Middle frontal gyrus (tissue), 1 donor: ENCODE results near the gene LRP5.

Experiments
- DNase-seq: peaks from one replicate; pipeline ENCODE4 v3.0.0-alpha.2; 2015; ENCODE audit warnings: low spot score; ENCODE audit errors: extremely low spot score

LRP5 gene

DNA sequence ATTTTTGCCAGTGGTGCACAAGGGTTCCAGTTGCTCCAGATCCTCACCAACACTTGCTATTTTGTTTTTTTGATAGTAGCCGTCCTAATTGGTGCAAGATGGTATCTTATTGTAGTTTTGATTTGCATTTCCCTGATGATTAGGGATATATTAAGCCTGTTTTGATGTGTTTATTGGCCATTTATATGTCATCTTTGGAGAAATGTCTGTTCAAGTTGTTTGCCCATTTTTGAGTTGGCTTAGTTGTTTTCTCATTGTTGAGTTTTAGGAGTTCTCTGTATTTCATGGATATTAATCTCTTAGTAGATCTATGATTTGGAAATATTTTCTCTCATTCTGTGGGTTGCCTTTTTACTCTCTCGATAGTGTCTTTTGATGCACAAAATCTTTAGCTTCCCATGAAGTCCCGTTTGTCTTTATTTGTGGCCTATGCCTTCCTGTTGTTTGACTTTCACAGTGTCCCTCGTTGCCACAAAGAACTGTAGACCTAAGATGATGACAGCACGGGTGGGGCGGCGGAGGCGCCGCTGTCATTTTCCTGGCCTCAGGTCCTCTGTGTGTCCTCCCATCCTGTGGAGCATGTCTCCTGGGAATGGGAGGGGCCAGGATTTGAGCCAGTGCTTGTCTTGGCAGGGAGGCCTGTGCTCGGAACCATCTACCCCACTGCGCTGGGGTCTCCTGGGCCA, 33.5 kb downstream of the LRP5 start:
- no peak for DNase-seq

DNA sequence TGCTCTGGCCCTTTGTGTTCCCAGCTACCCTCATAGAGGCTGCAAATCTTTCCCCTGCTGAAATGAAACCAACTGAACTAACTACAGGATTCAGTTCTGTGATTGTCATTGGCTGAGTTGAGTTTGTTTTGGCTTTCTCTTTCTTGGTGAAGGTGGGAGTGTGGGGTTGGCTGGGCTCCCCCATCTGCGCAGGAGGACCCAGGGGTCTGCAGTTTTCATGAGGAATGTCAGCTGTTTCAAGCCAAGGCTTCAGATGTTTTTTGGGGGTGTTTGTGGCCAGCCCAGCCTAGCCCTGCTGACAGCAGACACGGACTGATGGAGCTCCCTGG, 34.0 kb downstream of the LRP5 start:
- no peak for DNase-seq

DNA sequence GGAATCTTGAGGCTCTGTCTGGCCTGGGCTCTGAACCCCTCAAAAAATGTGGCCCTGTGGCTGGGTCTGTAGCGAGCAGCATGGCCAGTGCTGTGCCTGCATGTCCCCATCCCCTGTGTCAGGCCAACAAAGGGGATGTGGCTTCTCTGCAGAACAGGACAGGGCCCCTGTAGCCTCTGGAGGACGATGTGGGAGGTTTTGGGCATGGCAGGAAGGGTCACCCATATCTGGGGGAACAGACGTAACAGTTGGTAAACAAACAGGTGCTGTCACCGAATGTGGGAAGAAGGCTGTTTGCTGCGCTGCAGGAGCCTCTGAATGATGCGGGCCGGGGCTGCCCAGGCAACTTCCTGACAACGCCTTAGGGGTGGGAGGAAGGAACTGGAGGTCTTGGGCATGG, 35.0 kb downstream of the LRP5 start:
- DNase-seq = no peak

DNA sequence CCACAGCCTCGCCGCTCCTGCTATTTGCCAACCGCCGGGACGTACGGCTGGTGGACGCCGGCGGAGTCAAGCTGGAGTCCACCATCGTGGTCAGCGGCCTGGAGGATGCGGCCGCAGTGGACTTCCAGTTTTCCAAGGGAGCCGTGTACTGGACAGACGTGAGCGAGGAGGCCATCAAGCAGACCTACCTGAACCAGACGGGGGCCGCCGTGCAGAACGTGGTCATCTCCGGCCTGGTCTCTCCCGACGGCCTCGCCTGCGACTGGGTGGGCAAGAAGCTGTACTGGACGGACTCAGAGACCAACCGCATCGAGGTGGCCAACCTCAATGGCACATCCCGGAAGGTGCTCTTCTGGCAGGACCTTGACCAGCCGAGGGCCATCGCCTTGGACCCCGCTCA, 35.5 kb downstream of the LRP5 start:
- no peak for DNase-seq

DNA sequence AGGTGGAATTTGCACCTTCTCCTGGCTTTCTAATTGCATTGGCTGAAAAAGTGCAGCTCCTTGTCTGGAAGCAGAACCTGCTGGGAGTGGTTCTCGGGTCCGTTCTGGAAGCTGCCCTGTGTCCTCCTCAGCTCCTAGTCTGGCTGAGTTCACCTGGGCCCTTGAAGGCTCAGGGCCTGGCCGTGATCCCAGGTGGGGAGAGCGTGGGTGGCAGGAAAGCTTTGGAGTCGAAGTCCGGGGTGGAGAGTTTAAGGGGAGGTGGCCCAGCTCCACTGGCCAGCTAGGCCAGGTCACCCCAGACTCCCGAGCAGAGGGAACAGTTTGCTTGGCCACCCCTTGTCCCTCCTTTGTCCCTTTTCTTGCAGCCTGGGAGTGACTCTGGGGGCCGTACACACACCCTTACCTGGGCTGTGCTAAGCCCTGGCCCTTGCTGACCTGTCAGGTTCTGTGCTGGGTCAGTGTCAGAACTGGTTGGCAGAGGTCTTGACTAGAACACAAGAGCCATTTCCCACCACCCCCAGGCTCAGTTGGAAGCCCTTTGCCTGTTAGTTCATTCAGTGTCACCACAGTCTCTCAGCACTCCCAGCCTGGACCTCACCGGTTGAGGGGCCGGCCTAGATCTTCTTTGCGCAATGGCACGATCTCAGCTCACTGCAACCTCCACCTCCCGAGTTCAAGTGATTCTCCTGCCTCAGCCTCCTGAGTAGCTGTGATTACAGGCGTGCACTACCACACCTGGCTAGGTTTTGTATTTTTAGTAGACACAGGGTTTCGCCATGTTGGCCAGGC, 37.3 kb downstream of the LRP5 start:
- no peak for DNase-seq

DNA sequence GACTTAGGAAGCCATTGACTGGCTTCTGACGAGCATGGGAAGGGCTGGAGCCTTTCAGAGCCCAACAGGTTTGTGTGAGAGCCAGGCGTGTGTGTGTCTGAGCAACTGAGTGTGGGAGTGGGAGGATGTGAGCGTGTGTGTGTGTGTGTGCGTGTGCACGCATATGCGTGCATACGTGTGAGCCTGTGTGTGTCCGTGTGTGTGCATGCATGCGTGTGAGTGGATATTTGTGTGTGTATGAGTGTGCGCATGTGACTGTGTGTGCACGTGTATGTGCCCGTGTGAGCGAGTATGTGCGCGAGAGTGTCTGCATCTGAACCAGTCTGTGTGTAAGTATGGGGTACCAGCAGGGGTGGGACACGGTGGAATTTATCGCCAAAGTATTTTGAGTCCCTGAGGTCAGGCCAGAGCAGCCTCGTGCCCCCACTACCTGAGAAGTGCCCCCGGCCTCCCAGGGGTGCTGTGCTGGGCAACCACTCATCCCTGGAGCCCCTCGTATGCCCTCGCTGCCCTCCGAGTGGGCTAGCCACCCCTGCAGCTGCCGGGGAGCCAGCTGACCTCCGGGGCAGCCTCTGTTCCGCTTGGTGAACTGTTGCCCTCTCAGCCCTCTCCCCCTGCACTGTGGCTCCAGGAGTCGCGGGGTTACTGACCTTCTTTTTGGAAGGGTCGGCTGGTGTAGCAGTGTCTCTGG, 38.5 kb downstream of the LRP5 start:
- DNase-seq = no peak

DNA sequence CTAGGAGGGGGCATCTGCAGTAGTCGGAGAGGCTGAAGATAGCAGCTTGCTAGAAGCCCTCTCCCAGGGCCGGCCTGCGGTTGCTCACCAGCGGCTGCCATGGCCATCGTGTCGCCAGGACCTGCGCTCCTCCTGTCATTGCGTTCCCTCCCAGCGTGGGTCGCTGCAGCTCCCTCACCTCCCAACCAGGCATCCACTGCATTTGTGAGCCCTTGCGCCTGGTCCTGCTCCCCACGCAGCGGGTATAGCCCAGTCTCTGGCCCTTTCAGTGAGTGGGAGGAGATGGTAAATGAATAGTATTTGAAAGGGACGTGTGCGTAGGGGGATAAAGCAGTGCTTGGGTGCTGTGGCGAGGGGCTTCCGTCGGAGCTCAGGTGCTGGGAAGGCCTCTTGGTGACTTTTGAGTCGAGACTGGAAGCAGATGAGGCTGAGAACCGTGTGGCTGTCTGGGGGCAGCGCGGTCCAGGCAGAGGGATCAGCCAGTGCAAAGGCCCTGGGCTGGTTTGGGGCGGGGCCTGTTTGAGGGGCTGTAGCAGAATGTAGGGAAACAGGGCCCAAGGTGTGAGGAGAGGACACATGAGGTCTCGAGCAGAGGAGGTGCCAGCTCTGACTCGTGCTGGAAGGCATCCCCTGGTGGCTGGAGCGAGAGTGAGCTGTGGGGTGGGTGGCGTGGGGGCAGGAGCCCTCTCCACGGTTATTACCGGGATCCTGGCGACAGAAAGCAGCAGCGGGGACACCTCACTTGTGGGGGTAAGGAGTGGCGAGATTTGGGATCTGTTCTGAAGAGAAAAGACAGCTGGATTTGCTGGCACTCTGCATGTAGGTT, 39.3 kb downstream of the LRP5 start:
- no peak for DNase-seq

DNA sequence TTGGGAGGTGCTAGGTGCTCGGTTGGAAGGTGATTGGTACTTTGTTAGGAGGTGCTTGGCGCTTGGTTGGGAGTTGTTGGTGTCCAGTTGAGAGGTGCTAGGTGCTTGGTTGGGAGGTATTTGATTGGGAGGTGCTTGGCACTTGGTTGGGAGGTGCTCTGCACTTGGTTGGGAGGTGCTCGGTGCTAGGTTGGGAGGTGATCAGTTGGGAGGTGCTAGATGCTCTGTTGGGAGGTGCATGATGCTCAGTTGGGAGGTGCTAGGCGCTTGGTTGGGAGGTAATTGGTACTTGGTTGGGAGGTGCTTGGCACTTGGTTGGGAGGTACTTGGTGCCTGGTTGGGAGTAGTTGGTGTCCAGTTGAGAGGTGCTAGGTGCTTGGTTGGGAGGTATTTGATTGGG, 40.2 kb downstream of the LRP5 start:
- no peak for DNase-seq

DNA sequence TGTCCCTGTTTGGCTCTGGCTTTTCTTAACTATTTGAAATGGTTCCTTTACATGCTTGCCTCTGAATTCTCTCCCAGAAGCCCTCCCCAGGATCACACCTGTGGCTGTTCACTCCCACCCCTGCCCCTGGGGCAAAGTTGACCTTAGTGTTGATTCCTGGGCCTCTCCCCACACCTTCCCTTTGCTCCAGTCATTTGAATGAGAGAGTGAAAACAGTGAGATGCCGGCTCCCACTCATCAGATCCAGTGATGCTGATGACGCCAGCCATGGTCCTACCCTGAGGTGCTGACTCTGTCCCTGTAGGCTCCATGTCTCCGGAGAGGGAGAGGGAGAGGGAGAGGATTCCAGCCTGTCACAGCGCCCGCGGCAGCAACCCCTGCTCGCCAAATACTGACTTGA, 40.7 kb downstream of the LRP5 start:
- DNase-seq = no peak

DNA sequence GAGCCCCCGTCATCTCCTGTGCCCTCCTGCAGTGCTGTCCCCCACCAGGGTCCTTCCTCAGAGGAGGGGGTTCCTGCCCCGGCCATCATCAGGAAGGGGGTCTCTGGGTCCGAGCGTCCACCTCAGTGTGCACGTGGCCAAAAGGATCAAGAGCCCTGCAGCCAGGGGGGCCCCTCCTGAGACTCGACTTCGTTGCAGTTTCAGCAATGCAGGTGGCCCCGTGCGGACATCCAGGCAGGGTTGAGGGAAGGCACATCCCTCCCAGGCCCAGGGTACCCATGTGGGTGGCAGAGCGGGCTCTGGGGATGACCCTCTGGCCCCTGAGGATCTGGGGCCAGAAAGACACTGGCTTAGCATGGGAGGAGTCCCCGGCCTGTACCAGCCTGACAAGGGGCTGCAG, 41.3 kb downstream of the LRP5 start:
- DNase-seq = no peak

DNA sequence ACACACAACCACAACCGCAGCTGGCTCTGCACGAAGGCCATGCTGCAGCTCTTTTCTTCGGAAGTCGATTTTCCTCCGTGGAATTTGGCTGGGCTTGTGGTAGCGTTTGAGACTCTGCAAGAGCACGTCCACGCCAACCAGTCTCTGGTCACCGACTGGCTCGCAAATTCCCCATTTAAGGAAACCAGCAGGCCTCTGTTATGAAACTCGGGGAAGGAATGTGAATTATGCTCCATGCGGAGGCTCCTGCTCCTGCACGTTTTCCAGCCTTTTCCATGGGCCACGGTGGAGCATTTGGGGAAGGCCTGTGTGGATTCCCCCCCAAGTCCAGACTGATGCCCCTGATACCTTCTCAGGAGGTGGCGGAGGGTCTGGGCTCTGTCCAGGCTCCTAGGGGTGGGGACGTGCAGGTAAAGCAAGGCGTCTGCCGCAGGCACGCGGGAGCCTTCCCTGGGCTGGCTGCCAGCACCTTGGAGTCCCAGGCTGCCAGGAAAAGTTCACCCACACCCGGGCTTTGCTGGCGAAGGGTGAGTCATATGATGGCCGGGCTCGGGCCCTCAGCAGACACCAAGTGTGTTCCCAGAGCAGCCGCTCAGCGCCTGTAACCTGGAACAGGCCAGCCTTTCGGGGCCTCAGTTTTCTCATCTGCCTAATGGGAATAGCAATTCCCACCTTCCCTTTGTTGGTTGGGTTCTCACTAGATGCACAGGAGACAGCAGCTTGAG, 41.9 kb downstream of the LRP5 start:
- DNase-seq = no peak

DNA sequence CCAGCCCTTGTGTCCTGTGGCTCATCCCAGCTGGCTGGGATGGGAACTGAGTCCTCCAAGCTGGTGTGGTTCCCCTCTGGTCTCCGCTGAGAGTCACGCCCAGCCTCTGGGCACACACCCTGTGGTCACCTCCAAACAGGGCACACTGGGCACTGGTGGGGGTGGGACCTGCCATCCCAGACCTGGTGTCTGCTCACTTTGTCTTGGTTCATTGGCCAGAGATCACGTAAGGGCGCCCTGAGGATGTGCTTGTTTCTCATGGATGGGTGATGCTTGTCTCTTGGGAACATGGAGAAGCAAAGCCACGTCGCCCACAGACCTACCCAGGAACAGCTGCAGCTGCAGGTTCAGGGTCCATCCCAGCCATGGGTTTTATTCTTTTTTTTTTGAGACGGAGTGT, 43.1 kb downstream of the LRP5 start:
- no peak for DNase-seq

DNA sequence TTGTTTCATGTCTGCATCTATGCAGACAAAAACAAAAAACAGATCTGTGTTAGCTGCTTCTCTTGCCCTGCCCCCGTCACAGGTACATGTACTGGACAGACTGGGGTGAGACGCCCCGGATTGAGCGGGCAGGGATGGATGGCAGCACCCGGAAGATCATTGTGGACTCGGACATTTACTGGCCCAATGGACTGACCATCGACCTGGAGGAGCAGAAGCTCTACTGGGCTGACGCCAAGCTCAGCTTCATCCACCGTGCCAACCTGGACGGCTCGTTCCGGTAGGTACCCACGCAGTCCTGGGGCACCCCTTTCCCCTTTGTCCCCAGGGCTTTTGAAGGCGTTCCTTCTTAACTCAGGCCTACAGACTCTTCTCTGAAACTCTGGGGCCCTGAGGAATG, 45.2 kb downstream of the LRP5 start:
- no peak for DNase-seq

DNA sequence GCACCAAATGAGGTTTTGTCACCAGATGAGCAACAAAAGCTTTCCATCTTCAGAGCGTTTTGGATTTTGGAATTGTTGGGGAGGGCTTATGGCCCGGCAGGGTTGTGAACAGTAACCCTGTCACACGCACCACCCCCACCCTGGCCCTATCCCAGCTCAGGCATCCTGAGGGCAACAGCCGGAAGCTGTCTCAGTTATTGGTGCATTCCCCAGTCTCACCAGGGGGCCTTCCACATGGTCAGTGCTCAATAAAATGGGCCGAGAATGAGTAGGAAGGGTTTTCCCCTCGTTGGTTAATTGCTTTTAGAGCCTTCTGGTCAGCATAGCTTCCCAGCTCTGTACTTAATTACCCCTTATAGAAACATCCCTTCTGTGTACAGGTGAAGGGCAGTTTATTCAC, 46.0 kb downstream of the LRP5 start:
- no peak for DNase-seq

DNA sequence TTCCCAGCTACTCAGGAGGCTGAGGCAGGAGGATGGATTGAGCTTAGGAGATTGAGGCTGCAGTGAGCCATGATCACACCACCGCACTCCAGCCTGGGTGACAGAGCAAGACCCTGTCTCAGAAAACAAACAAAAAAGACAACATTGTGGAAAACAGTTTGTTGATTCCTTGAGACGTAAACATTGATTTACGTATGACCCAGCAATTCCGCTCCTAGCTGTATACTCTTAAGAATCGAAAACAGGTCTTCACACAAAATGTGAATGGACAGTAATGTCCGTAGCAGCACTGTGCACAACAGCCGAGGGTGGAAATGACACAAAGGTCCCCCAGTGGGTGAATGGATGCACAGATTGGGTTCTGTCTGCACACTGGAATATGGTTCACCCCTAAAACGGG, 49.3 kb downstream of the LRP5 start:
- DNase-seq = no peak

DNA sequence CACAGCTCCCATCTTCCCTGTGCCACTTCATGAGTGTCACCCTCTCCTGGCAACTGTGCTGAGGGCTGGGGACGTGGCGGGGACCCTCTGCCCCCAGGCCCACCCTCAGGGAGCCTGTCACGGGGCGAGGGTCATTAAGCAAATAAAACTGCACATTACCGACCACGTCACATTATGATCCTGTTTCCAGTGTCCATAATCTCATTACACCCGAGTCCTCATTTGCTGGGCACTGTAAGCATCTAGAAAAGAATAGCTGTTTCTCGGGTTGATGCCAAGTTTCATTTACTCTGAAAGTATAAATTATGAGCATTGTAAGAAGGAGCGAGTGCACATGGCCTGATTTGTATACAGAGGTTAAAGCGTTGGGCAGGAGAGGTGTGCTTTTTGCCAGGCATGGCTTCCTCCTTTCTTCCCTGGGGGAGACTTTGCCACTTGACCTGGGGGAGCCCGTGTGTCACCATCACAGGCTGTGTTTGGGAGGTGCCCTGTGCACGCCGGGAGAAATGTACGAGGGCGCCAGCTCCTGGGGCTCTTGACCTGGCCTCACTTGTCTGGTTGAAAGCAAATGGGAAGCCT, 50.5 kb downstream of the LRP5 start:
- DNase-seq = no peak

DNA sequence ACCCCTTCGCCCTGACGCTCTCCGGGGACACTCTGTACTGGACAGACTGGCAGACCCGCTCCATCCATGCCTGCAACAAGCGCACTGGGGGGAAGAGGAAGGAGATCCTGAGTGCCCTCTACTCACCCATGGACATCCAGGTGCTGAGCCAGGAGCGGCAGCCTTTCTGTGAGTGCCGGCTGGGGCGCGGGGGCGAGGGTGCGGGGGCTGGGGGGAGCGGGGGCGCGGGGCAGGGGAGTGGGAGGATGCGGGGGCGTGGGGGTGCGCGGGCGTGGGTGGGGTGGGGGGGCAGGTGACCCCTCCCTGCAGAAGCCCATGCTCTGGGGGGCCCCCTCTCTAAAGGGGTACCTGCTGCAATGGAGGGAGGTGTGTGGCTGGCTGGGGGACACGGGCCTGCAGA, 51.4 kb downstream of the LRP5 start:
- DNase-seq = no peak

DNA sequence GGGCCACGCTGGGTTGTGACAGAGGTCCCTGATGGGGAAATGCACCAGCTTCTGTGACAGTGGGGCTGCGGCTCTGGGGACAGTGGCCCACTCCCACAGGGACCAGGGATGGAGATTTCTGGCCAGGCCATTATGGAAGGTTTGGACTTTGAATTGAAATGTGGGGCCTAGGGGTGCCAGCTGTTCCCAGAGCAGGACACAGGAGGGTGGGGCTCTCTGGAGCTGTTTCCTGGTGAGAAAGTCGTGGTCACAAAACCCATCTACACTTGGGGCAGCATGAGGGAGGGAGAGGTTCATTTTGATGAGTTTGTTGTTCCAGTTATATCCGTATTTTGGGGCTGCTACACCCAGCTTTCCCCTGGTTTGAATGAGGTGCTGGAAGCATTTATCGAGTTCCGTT, 52.2 kb downstream of the LRP5 start:
- DNase-seq = no peak

DNA sequence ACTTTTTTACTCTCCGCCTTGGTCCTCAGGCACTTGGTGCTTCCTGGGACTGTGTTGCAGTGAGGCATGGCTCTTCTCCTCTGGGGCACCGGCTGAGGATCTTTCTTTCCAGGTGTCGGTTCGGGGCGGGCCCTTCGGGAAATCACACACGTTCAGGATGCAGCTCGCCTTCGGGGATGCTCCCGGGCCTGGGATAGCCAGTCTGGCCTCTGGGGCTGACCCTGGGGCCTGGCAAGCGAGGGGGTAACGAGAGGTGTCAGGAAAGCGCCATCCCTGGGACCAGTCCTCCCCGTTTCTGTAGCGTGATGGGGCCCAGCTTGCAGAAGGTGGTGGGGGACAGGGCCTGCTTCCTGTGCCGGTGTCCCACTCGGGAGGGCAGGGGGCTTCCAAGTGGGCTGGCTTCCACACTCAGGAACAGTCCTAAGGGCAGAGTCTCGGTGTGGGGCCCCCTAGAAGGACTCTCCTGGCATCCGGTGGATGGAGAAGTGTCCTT, 53.6 kb downstream of the LRP5 start:
- DNase-seq = no peak

DNA sequence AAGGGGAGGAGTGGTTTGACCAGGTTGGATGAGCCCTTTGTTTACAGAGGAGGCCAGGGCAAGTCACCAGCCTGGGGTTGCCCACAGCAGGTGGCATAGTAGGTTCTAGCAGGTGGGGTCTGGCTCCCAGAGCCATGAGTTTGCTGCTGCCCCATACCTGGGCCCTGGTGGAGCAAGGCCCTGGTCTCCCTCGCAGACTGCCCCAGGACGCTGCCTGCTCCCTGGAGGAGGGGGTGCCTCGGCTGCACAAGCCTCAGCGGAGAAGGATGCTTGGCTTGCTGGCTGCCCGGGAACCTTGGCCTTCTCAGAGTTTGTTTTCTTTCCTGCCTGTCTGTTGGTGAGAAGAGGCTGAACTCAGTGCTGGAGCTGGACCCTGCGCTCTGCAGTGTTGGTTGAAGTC, 54.9 kb downstream of the LRP5 start:
- DNase-seq = no peak

DNA sequence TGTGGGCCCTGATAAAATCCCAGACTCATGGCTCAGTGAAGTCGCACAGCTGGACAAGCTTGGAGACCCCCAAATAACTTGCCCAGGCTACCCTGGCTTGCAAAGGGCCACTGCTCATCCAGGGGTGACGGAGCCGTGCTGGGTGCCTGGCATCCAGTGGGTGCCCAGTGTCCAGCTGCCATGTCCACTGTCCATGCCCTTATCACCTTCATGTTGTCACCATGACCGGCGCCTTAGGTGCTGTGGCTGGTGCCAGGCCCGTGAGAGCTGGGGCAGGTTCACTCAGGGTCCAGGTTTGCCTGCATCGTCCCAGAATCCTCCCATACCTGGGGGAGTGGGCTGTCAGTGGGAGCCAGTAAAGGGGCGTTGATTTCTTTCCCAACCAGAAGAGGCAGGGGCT, 57.4 kb downstream of the LRP5 start:
- DNase-seq = no peak
